IMR-90 (cell line): ENCODE data around the gene SCARB1. TPM values are rescaled to one million over a fixed set of nuclear protein-coding genes. Genes with fewer than 3 reads are reported as not detected.

Experiments used
- ATAC-seq: fragments of 200-7000 bp; cut with Tn5 transposase; 2 replicates; pipeline ENCODE4 v1.9.1; 2020; ENCODE audit warnings: low read depth, mild to moderate bottlenecking, moderate library complexity
- BruUV-seq: library from RNA; stranded (reverse); fragments of 400-500 nt; replicated peaks from 2 replicates; lab custom pipeline; 2021; lab: Mats Ljungman, UMichigan
- CTCF ChIA-PET: fragments of 300-600 bp; formaldehyde crosslinking; extraction: SDS; loops from one replicate; lab custom pipeline; 2021; ENCODE audit warnings: antibody characterized with exemption; lab: Yijun Ruan, JAX
- POLR2A ChIA-PET: fragments of 300-600 bp; sonication (Branson Sonifier 250); formaldehyde crosslinking; loops from one replicate; lab custom pipeline; 2022; ENCODE audit warnings: antibody characterized with exemption; ENCODE audit not compliant: unreplicated experiment; lab: Charles Lee
- DNase-seq: peaks from one replicate; pipeline ENCODE4 v3.0.0; 2013
- H2AFZ ChIP-seq: replicated peaks from 2 replicates; pipeline ENCODE3; 2013; ENCODE audit warnings: low read length, mild to moderate bottlenecking; ENCODE audit not compliant: poor library complexity
- H2AK5ac ChIP-seq: 2 replicates; pipeline ENCODE4 v1.6.1; 2013; ENCODE audit warnings: low read depth, low read length, inconsistent platforms
- H2AK9ac ChIP-seq: replicated peaks from 2 replicates; pipeline ENCODE3; 2013; ENCODE audit warnings: mild to moderate bottlenecking, low read depth, low read length, moderate library complexity; ENCODE audit not compliant: poor library complexity
- H2BK120ac ChIP-seq: 2 replicates; pipeline ENCODE4 v1.6.1; 2013; ENCODE audit warnings: low read depth, low read length, inconsistent platforms
- H2BK15ac ChIP-seq: 3 replicates; pipeline ENCODE4 v1.6.1; 2013; ENCODE audit warnings: low read depth, low read length, inconsistent platforms
- H2BK20ac ChIP-seq: 2 replicates; pipeline ENCODE4 v1.6.1; 2013; ENCODE audit warnings: low read depth, mild to moderate bottlenecking, inconsistent platforms, low read length, moderate library complexity
- H2BK5ac ChIP-seq: 2 replicates; pipeline ENCODE4 v1.6.1; 2013; ENCODE audit warnings: mild to moderate bottlenecking, low read depth, low read length, inconsistent platforms; ENCODE audit not compliant: poor library complexity, severe bottlenecking
- H3K14ac ChIP-seq: replicated peaks from 2 replicates; pipeline ENCODE4 v1.6.1; 2013; ENCODE audit warnings: low read depth, low read length, inconsistent platforms
- H3K18ac ChIP-seq: 2 replicates; pipeline ENCODE4 v1.6.1; 2013; ENCODE audit warnings: low read depth, low read length, control low read depth
- H3K23ac ChIP-seq: 2 replicates; pipeline ENCODE4 v1.6.1; 2013; ENCODE audit warnings: low read depth, low read length, inconsistent platforms
- H3K27ac ChIP-seq: 2 replicates; pipeline ENCODE4 v1.5.1; 2013; ENCODE audit warnings: mild to moderate bottlenecking, control low read depth, low read length; ENCODE audit not compliant: insufficient read depth
- H3K27me3 ChIP-seq: 2 replicates; pipeline ENCODE4 v1.6.1; 2013; ENCODE audit warnings: low read length; ENCODE audit not compliant: control insufficient read depth, insufficient read depth
- H3K36me3 ChIP-seq: 2 replicates; pipeline ENCODE4 v1.6.1; 2013; ENCODE audit warnings: low read length, mixed read lengths; ENCODE audit not compliant: control insufficient read depth, insufficient read depth
- H3K4ac ChIP-seq: 2 replicates; pipeline ENCODE4 v1.6.1; 2013; ENCODE audit warnings: low read depth, low read length, inconsistent platforms
- H3K4me1 ChIP-seq: 2 replicates; pipeline ENCODE4 v1.6.1; 2013; ENCODE audit warnings: low read length, mixed read lengths; ENCODE audit not compliant: control insufficient read depth, insufficient read depth
- H3K4me2 ChIP-seq: 2 replicates; pipeline ENCODE4 v1.6.1; 2013; ENCODE audit warnings: low read depth, mild to moderate bottlenecking, control low read depth, low read length, moderate library complexity
- H3K4me3 ChIP-seq: 2 replicates; pipeline ENCODE4 v1.5.1; 2013; ENCODE audit warnings: low read depth, mild to moderate bottlenecking, control low read depth, low read length, moderate library complexity; ENCODE audit not compliant: insufficient read depth
- H3K56ac ChIP-seq: 2 replicates; pipeline ENCODE4 v1.6.1; 2013; ENCODE audit warnings: low read length, inconsistent platforms; ENCODE audit not compliant: insufficient read depth; ENCODE audit errors: extremely low read depth
- H3K79me1 ChIP-seq, 2 experiments: 2 replicates each; pipeline ENCODE4 v1.6.1; 2013; ENCODE audit warnings: low read length in 2 of 2, inconsistent platforms in 1 of 2, low read depth in 1 of 2
- H3K9ac ChIP-seq: 2 replicates; pipeline ENCODE4 v1.6.1; 2013; ENCODE audit warnings: low read depth, low read length, control low read depth
- H3K9me1 ChIP-seq: 2 replicates; pipeline ENCODE4 v1.6.1; 2013; ENCODE audit warnings: low read length, inconsistent platforms; ENCODE audit not compliant: insufficient read depth
- H3K9me3 ChIP-seq: 2 replicates; pipeline ENCODE4 v1.6.1; 2013; ENCODE audit warnings: low read length; ENCODE audit not compliant: control insufficient read depth, insufficient read depth
- H4K20me1 ChIP-seq: 2 replicates; pipeline ENCODE4 v1.6.1; 2013; ENCODE audit warnings: low read length, inconsistent platforms; ENCODE audit not compliant: insufficient read depth
- H4K5ac ChIP-seq: 2 replicates; pipeline ENCODE4 v1.6.1; 2013; ENCODE audit warnings: mild to moderate bottlenecking, low read depth, low read length, control low read depth
- H4K8ac ChIP-seq, 2 experiments: 2 replicates each; pipeline ENCODE4 v1.6.1; 2013; ENCODE audit warnings: low read depth in 2 of 2, low read length in 2 of 2, control low read depth in 1 of 2, inconsistent platforms in 1 of 2
- H4K91ac ChIP-seq: 2 replicates; pipeline ENCODE4 v1.6.1; 2013; ENCODE audit warnings: low read depth, low read length, inconsistent platforms; ENCODE audit not compliant: insufficient read depth
- BHLHE40 ChIP-seq: fragments of 150-350 bp; IDR thresholded peaks from 2 replicates; pipeline ENCODE4 v1.6.1; 2016; ENCODE audit warnings: mild to moderate bottlenecking, low read depth, low read length
- CEBPB ChIP-seq: IDR thresholded peaks from 2 replicates; pipeline ENCODE4 v1.6.1; 2012; ENCODE audit warnings: low read depth, low read length, improper control_type of control experiment
- CHD1 ChIP-seq: IDR thresholded peaks from 2 replicates; pipeline ENCODE4 v1.6.1; 2012; ENCODE audit warnings: low read depth, low read length, improper control_type of control experiment
- ELK1 ChIP-seq: fragments of 150-350 bp; IDR thresholded peaks from 2 replicates; pipeline ENCODE4 v1.6.1; 2016; ENCODE audit warnings: low read depth, mild to moderate bottlenecking, low read length, moderate library complexity, borderline replicate concordance
- MAFK ChIP-seq: IDR thresholded peaks from 2 replicates; pipeline ENCODE4 v1.6.1; 2012; ENCODE audit warnings: low read depth, low read length, improper control_type of control experiment
- MXI1 ChIP-seq: IDR thresholded peaks from 2 replicates; pipeline ENCODE4 v1.6.1; 2012; ENCODE audit warnings: low read depth, mild to moderate bottlenecking, low read length, moderate library complexity, borderline replicate concordance
- NFE2L2 ChIP-seq: fragments of 150-350 bp; IDR thresholded peaks from 2 replicates; pipeline ENCODE4 v1.6.1; 2016; ENCODE audit warnings: low read depth, mild to moderate bottlenecking, low read length
- POLR2A ChIP-seq: IDR thresholded peaks from 2 replicates; pipeline ENCODE4 v1.6.1; 2012; ENCODE audit warnings: mild to moderate bottlenecking, low read depth, low read length
- RCOR1 ChIP-seq: IDR thresholded peaks from 2 replicates; pipeline ENCODE4 v1.6.1; 2012; ENCODE audit warnings: mild to moderate bottlenecking, low read length, improper control_type of control experiment; ENCODE audit not compliant: insufficient replicate concordance
- RFX5 ChIP-seq: IDR thresholded peaks from 2 replicates; pipeline ENCODE4 v1.8.0; 2012; ENCODE audit warnings: low read depth, mild to moderate bottlenecking, low read length, moderate library complexity
- SMC3 ChIP-seq: fragments of 150-350 bp; IDR thresholded peaks from 2 replicates; pipeline ENCODE4 v1.6.1; 2016; ENCODE audit warnings: low read depth, mild to moderate bottlenecking, antibody characterized with exemption, low read length, moderate library complexity
- WGBS, 2 experiments: methylation state at CpG; one replicate each; pipeline versions ENCODE4 v1.1.5 to v1.1.7; 2013; ENCODE audit warnings: missing lambda C conversion rate in 2 of 2; ENCODE audit not compliant: insufficient read length in 1 of 2; ENCODE audit errors: extremely low coverage in 2 of 2; 5-methylcytosine and 5-hydroxymethylcytosine counted together
- dilution Hi-C: fragments of 300-500 bp; cut with HindIII; formaldehyde crosslinking; loops from one replicate; pipeline ENCODE4 v1.14.3; 2018; ENCODE audit warnings: low sequenced_read_pairs; ENCODE audit not compliant: unreplicated experiment
- in situ Hi-C: fragments of 300-500 bp; cut with MboI; formaldehyde crosslinking; loops from 3 replicates; pipeline ENCODE4 v1.14.3; 2019; ENCODE audit warnings: low sequenced_read_pairs, inconsistent platforms, mixed read lengths
- intact Hi-C: fragments of 100-400 bp; cut with micrococcal nuclease; formaldehyde crosslinking; loops from 2 replicates; pipeline ENCODE4 v1.10.0; 2022
- polyA plus RNA-seq, 3 experiments: library from polyadenylated mRNA; depleted of rRNA; stranded (reverse); fragments of >200 nt; gene quantifications; 2 replicates each; pipeline ENCODE4 v1.2.3, GENCODE V29; 2012; ENCODE audit warnings: low replicate concordance in 1 of 3
- total RNA-seq: library from RNA; depleted of rRNA; stranded (reverse); fragments of >200 nt; gene quantifications from 2 replicates; pipeline ENCODE4 v1.2.3, GENCODE V29; 2012
- TF ChIP-seq, protein P1 (sequence below): fragments of 150-350 bp; IDR thresholded peaks from 2 replicates; pipeline ENCODE4 v1.6.1; 2017; ENCODE audit warnings: mild to moderate bottlenecking, antibody characterized with exemption, low read length, low read depth
- TF ChIP-seq, protein P2 (sequence below): conservative IDR thresholded peaks from 2 replicates; pipeline ENCODE4 v1.5.1; 2012; ENCODE audit warnings: mild to moderate bottlenecking, low read depth, low read length, improper control_type of control experiment

Gene SCARB1
- total and polyA plus RNA-seq, 2 of the 4 experiments (the other 2 are of a cell fraction) = 3.0 to 24.8 TPM

- in situ Hi-C loops (no loop called here), dilution Hi-C loops (no loop called here), intact Hi-C loops (no loop called here)
- CTCF ChIA-PET = no interaction called here
- H3K4me1 ChIP-seq = peaks cover 13% of the 10 kb centered on the region
- TF ChIP-seq, protein P1, sequence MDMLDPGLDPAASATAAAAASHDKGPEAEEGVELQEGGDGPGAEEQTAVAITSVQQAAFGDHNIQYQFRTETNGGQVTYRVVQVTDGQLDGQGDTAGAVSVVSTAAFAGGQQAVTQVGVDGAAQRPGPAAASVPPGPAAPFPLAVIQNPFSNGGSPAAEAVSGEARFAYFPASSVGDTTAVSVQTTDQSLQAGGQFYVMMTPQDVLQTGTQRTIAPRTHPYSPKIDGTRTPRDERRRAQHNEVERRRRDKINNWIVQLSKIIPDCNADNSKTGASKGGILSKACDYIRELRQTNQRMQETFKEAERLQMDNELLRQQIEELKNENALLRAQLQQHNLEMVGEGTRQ = no peak
- no peak for TF ChIP-seq RFX5
- TF ChIP-seq CHD1 = no peak
- TF ChIP-seq SMC3 = no peak
- TF ChIP-seq NFE2L2 = no peak
- no peak for TF ChIP-seq ELK1
- no peak for TF ChIP-seq MXI1
- no peak for TF ChIP-seq BHLHE40
- no peak for TF ChIP-seq MAFK
- TF ChIP-seq CEBPB = no peak
- TF ChIP-seq RCOR1 = no peak
- TF ChIP-seq, protein P2, sequence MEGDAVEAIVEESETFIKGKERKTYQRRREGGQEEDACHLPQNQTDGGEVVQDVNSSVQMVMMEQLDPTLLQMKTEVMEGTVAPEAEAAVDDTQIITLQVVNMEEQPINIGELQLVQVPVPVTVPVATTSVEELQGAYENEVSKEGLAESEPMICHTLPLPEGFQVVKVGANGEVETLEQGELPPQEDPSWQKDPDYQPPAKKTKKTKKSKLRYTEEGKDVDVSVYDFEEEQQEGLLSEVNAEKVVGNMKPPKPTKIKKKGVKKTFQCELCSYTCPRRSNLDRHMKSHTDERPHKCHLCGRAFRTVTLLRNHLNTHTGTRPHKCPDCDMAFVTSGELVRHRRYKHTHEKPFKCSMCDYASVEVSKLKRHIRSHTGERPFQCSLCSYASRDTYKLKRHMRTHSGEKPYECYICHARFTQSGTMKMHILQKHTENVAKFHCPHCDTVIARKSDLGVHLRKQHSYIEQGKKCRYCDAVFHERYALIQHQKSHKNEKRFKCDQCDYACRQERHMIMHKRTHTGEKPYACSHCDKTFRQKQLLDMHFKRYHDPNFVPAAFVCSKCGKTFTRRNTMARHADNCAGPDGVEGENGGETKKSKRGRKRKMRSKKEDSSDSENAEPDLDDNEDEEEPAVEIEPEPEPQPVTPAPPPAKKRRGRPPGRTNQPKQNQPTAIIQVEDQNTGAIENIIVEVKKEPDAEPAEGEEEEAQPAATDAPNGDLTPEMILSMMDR = no peak
- TF ChIP-seq POLR2A = no peak
- no peak overlapping the region; the same call in 2 of the 3 replicates for H2BK15ac ChIP-seq
- no peak overlapping the region for H2BK20ac ChIP-seq
- no peak overlapping the region; the same call in 1 of the 2 replicates for H4K5ac ChIP-seq
- no peak overlapping the region for H3K56ac ChIP-seq
- WGBS, 2 experiments = 80% methylated on average over 13 of the region's 18 CpGs; no CpG with 5 or more reads in 1 of the 2 experiments
- no peak overlapping the region for H3K4me3 ChIP-seq
- no peaks in the 10 kb centered on the region for H4K20me1 ChIP-seq
- H2AK5ac ChIP-seq = peak overlapping the region; percentile 24; the same call in 1 of the 2 replicates
- H4K91ac ChIP-seq = no peak overlapping the region
- POLR2A ChIA-PET = no interaction called here
- H3K27ac ChIP-seq = 0 out of 2 replicates have a peak overlapping the region, but pooled peaks have one; percentile 14
- H3K4me2 ChIP-seq = no peak overlapping the region
- peak overlapping the region; percentile 4 for H3K4ac ChIP-seq
- H3K79me1 ChIP-seq = no peaks in the 10 kb centered on the region
- H3K23ac ChIP-seq = no peak overlapping the region
- peak overlapping the region; percentile 67; the same call in 1 of the 2 replicates for H3K18ac ChIP-seq
- H3K9me1 ChIP-seq = peaks cover 8% of the 10 kb centered on the region
- ATAC-seq (no peak), DNase-seq (no peak)
- peak overlapping the region in 1 of 2 experiments; percentile 35; a peak in 1 of 4 replicates for H4K8ac ChIP-seq
- H3K27me3 ChIP-seq = no peaks in the 10 kb centered on the region
- no peak overlapping the region for H2BK5ac ChIP-seq
- H3K14ac ChIP-seq = no peak overlapping the region
- no peaks in the 10 kb centered on the region for H3K36me3 ChIP-seq
- BruUV-seq = no TSS peak
- H2BK120ac ChIP-seq = peak overlapping the region; percentile 57; the same call in 1 of the 2 replicates
- H3K9ac ChIP-seq = no peak overlapping the region
- no peak overlapping the region for H2AK9ac ChIP-seq
- H2AFZ ChIP-seq = peak overlapping the region; percentile 26
- H3K9me3 ChIP-seq = peaks cover 6% of the 10 kb centered on the region
Measured at GRCh38 chr12:124727264-124727800, 136.3 kb downstream of the SCARB1 start.
